Spleen (tissue), 11 donors: Measurements from ENCODE around the gene RGS5. TPM values are rescaled to one million over a fixed set of nuclear protein-coding genes. Genes with fewer than 3 reads are reported as not detected.

ENCODE experiments used
- DNase-seq: peaks from one replicate; pipeline ENCODE4 v3.0.0-alpha.2; 2020
- H3K27ac ChIP-seq, 8 donors: fragments of 200-600 bp; sonication (generic) in 7 of 8; 1 replicate in 4 of 8; 2 replicates in 4 of 8; pipeline versions ENCODE4 v1.5.0 to v1.8.0; 2016 to 2021; ENCODE audit warnings: inconsistent platforms in 4 of 8, mild to moderate bottlenecking in 4 of 8, moderate library complexity in 1 of 8
- H3K27me3 ChIP-seq, 7 donors: fragments of 200-600 bp; sonication (generic) in 6 of 7; replicated peaks in 1 of 7; 1 replicate in 4 of 7; 2 replicates in 3 of 7; pipeline versions ENCODE4 v1.5.0 to v1.8.0; 2016 to 2021; ENCODE audit warnings: inconsistent platforms in 3 of 7, mild to moderate bottlenecking in 1 of 7
- H3K36me3 ChIP-seq, 6 donors: fragments of 200-600 bp; sonication (generic) in 5 of 6; 1 replicate in 4 of 6; 2 replicates in 2 of 6; pipeline versions ENCODE4 v1.5.0 to v1.8.0; 2016 to 2021; ENCODE audit warnings: inconsistent platforms in 2 of 6
- H3K4me1 ChIP-seq, 6 donors: fragments of 200-600 bp; sonication (generic) in 5 of 6; 1 replicate in 3 of 6; 2 replicates in 3 of 6; pipeline versions ENCODE4 v1.5.0 to v1.8.0; 2016 to 2021; ENCODE audit warnings: inconsistent platforms in 3 of 6
- H3K4me3 ChIP-seq, 8 donors: fragments of 200-600 bp; sonication (generic) in 7 of 8; 1 replicate in 4 of 8; 2 replicates in 4 of 8; pipeline versions ENCODE4 v1.5.0 to v1.8.0; 2016 to 2021; ENCODE audit warnings: inconsistent platforms in 4 of 8, mild to moderate bottlenecking in 4 of 8, moderate library complexity in 2 of 8
- H3K9me3 ChIP-seq, 8 donors: fragments of 200-600 bp; sonication (generic) in 7 of 8; 1 replicate in 4 of 8; 2 replicates in 4 of 8; pipeline versions ENCODE4 v1.5.0 to v1.8.0; 2016 to 2021; ENCODE audit warnings: inconsistent platforms in 4 of 8
- CTCF ChIP-seq, 11 experiments: fragments of 200-600 bp in 7 of 11; fragments of 450-650 bp in 4 of 11; sonication (generic) in 4 of 11; IDR thresholded peaks in 8 of 11; conservative IDR thresholded peaks in 3 of 11; 1 replicate in 7 of 11; 2 replicates in 4 of 11; pipeline versions ENCODE4 v1.4.0 to v1.8.0; 2016 to 2021; ENCODE audit warnings: antibody characterized with exemption in 11 of 11, inconsistent platforms in 4 of 11, mild to moderate bottlenecking in 1 of 11
- POLR2A ChIP-seq, 3 donors: fragments of 450-650 bp; IDR thresholded peaks; one replicate each; pipeline ENCODE4 v1.5.1; 2017; ENCODE audit warnings: antibody characterized with exemption in 3 of 3, mild to moderate bottlenecking in 1 of 3
- POLR2AphosphoS5 ChIP-seq, 3 donors: sonication (generic); formaldehyde crosslinking; IDR thresholded peaks; one replicate each; pipeline ENCODE4 v1.5.1; 2017; ENCODE audit warnings: antibody characterized with exemption in 3 of 3
- WGBS, 5 donors: extraction: QIAGEN DNeasy Blood & Tissue Kit in 3 of 5; methylation state at CpG; one replicate each; pipeline versions ENCODE4 v1.1.5 to v1.1.7; 2013 to 2018; 5-methylcytosine and 5-hydroxymethylcytosine counted together
- intact Hi-C: fragments of 100-400 bp; cut with DNase I; formaldehyde crosslinking; loops from one replicate; pipeline ENCODE4 v1.15.0; 2023; ENCODE audit warnings: low total_unique reads
- polyA plus RNA-seq, 3 donors: library from polyadenylated mRNA; stranded (reverse); fragments of 200-250 nt; gene quantifications; one replicate each; pipeline ENCODE4 v1.2.1, GENCODE V29; 2013
- total RNA-seq, 7 donors: library from RNA; depleted of rRNA in 3 of 7; stranded (reverse); fragments of >200 nt in 3 of 7; fragmentation: NEBNext Ultra II Directional in 4 of 7; extraction: Animal tissue kit (Norgen Biotek cat#: 25700) in 4 of 7; gene quantifications; one replicate each; pipeline versions ENCODE4 v1.1.0 to v1.2.1, GENCODE V29; 2016 to 2021
- donor health status: healthy with polysubstance abuse.
- donor health status: DM: no; HTN: no; CAD: no; lungs with moderate emphysema.
- donor health status: DM: no; HTN: no; CAD: no.
- donor health status: Bipolar disorder and iron deficiency.
- donor health status: healthy.
- donor health status: DM: no; HTN: no; CAD: no.
- donor health status: DM: yes; HTN: yes; CAD: no.

The RGS5 gene
- total and polyA plus RNA-seq, 10 donors, result 3.1 to 150 (median 22.7) TPM

GRCh38 chr1:163161841-163162240, 40.9 kb downstream of the RGS5 start:
- intact Hi-C loops, result no loop called here
- Histone ChIP-seq H3K27ac (no peak overlapping the region), H3K36me3 (no peaks in the 10 kb centered on the region), H3K4me3 (no peak overlapping the region), H3K9me3 (peaks cover 0 to 5% (median 0%) of the 10 kb centered on the region in 8 donors), H3K27me3 (no peaks in the 10 kb centered on the region), H3K4me1 (no peaks in the 10 kb centered on the region)
- no peak for DNase-seq
- TF ChIP-seq CTCF (IDR thresholded peaks at IDR 0.05 in 8 of 11, conservative IDR thresholded peaks at IDR 0.05 in 3 of 11) (no peak), POLR2A (IDR thresholded peaks at IDR 0.05) (no peak), POLR2AphosphoS5 (IDR thresholded peaks at IDR 0.05) (no peak)
- WGBS, 5 donors, result 68 to 90% (median 79%) methylated on average over 5 of the region's 5 CpGs

GRCh38 chr1:163161337-163161736, 41.4 kb downstream of the RGS5 start:
- no peak for TF ChIP-seq POLR2AphosphoS5 (IDR thresholded peaks at IDR 0.05)
- TF ChIP-seq CTCF (IDR thresholded peaks at IDR 0.05 in 8 of 11, conservative IDR thresholded peaks at IDR 0.05 in 3 of 11), result no peak
- no peak for TF ChIP-seq POLR2A (IDR thresholded peaks at IDR 0.05)
- Histone ChIP-seq H3K27me3 (no peaks in the 10 kb centered on the region), H3K4me1 (no peaks in the 10 kb centered on the region), H3K4me3 (no peak overlapping the region), H3K36me3 (no peaks in the 10 kb centered on the region), H3K27ac (no peak overlapping the region), H3K9me3 (peaks cover 0 to 5% (median 0%) of the 10 kb centered on the region in 8 donors)
- intact Hi-C loops, result no loop called here
- 42 to 71% (median 50%) methylated on average over 2 of the region's 2 CpGs for WGBS, 5 donors
- no peak for DNase-seq

GRCh38 chr1:163155606-163156005, 47.1 kb downstream of the RGS5 start:
- no peak for DNase-seq
- no peak overlapping the region for H3K4me3 ChIP-seq
- no peaks in the 10 kb centered on the region for H3K27me3 ChIP-seq
- TF ChIP-seq CTCF (IDR thresholded peaks at IDR 0.05 in 8 of 11, conservative IDR thresholded peaks at IDR 0.05 in 3 of 11), result no peak
- TF ChIP-seq POLR2AphosphoS5 (IDR thresholded peaks at IDR 0.05), result no peak
- TF ChIP-seq POLR2A (IDR thresholded peaks at IDR 0.05), result no peak
- H3K9me3 ChIP-seq, result peaks cover 0 to 5% (median 0%) of the 10 kb centered on the region in 8 donors
- intact Hi-C loops, result no loop called here
- H3K36me3 ChIP-seq, result no peaks in the 10 kb centered on the region
- H3K27ac ChIP-seq, result no peak overlapping the region
- no peaks in the 10 kb centered on the region for H3K4me1 ChIP-seq
- 88 to 95% (median 92%) methylated on average over 5 of the region's 5 CpGs for WGBS, 5 donors

GRCh38 chr1:163148911-163149310, 53.8 kb downstream of the RGS5 start:
- H3K9me3 ChIP-seq, result no peaks in the 10 kb centered on the region
- no peaks in the 10 kb centered on the region for H3K27me3 ChIP-seq
- 69 to 92% (median 88%) methylated on average over 2 of the region's 2 CpGs for WGBS, 5 donors
- TF ChIP-seq POLR2A (IDR thresholded peaks at IDR 0.05), result no peak
- TF ChIP-seq CTCF (IDR thresholded peaks at IDR 0.05 in 8 of 11, conservative IDR thresholded peaks at IDR 0.05 in 3 of 11), result no peak
- TF ChIP-seq POLR2AphosphoS5 (IDR thresholded peaks at IDR 0.05), result no peak
- H3K27ac ChIP-seq, result no peak overlapping the region
- no peak overlapping the region for H3K4me3 ChIP-seq
- no peaks in the 10 kb centered on the region for H3K36me3 ChIP-seq
- intact Hi-C loops, result no loop called here
- no peak for DNase-seq
- H3K4me1 ChIP-seq, result no peaks in the 10 kb centered on the region
